ENCODE data around the gene PDE8A.

The PDE8A gene

DNA sequence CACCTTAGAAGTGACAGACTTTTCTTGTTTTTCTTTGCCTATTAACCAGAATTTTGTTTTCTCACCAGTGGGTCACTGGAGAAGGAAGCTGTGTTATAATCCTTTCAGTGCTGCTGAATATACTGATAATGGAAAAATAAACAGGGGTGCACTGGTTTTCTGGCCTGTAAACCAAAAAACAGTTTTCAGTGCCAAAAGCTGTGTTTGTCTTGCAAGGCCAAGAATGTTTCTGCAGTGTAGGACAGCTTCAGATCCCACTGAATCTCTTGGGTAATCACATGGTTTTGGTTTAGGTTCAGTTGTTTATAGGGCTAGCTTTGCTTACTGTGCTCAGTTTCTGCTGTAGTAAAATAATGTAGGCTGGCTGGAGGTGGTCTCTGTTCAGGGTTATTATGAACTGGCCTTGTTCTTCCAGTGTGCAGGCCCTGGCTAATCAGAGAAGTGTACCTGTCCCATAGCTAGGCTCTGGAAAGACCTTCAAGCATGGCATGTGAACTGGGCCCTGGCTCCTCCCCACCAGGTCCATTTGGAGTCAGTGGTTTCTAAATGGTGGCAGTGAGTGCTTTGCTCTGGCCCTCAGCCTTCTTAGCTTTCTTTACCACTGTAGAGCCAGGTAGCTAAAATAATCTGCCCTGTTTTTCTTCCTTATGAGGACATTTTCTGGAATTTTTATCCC is 18.7 kb downstream of the PDE8A start:
- no peaks in the 10 kb centered on the region for H3K36me3 ChIP-seq (ENCODE audit: low read length)
- no peaks in the 10 kb centered on the region for H3F3A ChIP-seq (ENCODE audit: insufficient read depth)
- no peaks in the 10 kb centered on the region for H3K79me2 ChIP-seq (ENCODE audit: insufficient read depth, low read length)
- H3K9me2 ChIP-seq (replicated peaks; ENCODE audit: insufficient read depth, low read length) = no peaks in the 10 kb centered on the region
- no peaks in the 10 kb centered on the region for H4K20me1 ChIP-seq (ENCODE audit: low read depth, low read length)
- TF ChIP-seq EZH2phosphoT487 (conservative IDR thresholded peaks at IDR 0.05; ENCODE audit: low read length) = no peak
- TF ChIP-seq, protein P1, sequence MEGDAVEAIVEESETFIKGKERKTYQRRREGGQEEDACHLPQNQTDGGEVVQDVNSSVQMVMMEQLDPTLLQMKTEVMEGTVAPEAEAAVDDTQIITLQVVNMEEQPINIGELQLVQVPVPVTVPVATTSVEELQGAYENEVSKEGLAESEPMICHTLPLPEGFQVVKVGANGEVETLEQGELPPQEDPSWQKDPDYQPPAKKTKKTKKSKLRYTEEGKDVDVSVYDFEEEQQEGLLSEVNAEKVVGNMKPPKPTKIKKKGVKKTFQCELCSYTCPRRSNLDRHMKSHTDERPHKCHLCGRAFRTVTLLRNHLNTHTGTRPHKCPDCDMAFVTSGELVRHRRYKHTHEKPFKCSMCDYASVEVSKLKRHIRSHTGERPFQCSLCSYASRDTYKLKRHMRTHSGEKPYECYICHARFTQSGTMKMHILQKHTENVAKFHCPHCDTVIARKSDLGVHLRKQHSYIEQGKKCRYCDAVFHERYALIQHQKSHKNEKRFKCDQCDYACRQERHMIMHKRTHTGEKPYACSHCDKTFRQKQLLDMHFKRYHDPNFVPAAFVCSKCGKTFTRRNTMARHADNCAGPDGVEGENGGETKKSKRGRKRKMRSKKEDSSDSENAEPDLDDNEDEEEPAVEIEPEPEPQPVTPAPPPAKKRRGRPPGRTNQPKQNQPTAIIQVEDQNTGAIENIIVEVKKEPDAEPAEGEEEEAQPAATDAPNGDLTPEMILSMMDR (IDR thresholded peaks at IDR 0.05; ENCODE audit: insufficient read depth, low read length, poor library complexity, severe bottlenecking) = no peak
- H3K27me3 ChIP-seq (ENCODE audit: low read length) = no peaks in the 10 kb centered on the region
- H3K27ac ChIP-seq (ENCODE audit: low read depth, low read length) = no peak overlapping the region
- H3K9ac ChIP-seq (ENCODE audit: low read length) = no peak overlapping the region
- no peak overlapping the region for H2AFZ ChIP-seq (ENCODE audit: low read depth, low read length, severe bottlenecking)
- no peaks in the 10 kb centered on the region for H3K9me3 ChIP-seq (ENCODE audit: insufficient read depth, low read length)
- H3K4me2 ChIP-seq (ENCODE audit: low read depth, low read length, poor library complexity, severe bottlenecking) = no peak overlapping the region
- H3K4me3 ChIP-seq (ENCODE audit: insufficient read depth, low read length, poor library complexity, severe bottlenecking) = no peak overlapping the region

DNA sequence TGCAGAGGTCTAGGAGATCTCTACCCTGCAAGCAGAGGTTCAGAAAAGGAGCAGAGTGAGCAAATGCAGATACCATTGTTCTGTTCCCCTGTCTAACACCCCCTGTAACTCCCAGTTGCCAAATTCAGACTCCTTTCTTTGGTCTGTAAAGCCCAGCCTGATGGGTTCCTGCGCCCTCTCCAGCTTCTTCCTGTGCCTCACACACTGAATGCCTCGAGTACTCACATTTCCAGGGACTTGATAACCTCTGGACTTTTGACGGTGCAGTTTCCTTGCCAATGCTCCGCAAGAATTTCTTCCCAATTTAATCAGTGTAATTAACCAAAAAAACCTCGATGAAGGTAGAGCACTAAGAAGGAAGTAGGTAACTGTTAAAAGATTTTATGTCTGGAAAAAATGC is 19.3 kb downstream of the PDE8A start:
- H3K27me3 ChIP-seq (ENCODE audit: low read length) = no peaks in the 10 kb centered on the region
- H3F3A ChIP-seq (ENCODE audit: insufficient read depth) = no peaks in the 10 kb centered on the region
- TF ChIP-seq, protein P1 (IDR thresholded peaks at IDR 0.05; ENCODE audit: insufficient read depth, low read length, poor library complexity, severe bottlenecking) = no peak
- TF ChIP-seq EZH2phosphoT487 (conservative IDR thresholded peaks at IDR 0.05; ENCODE audit: low read length) = no peak
- no peak overlapping the region for H3K9ac ChIP-seq (ENCODE audit: low read length)
- H3K79me2 ChIP-seq (ENCODE audit: insufficient read depth, low read length) = no peaks in the 10 kb centered on the region
- no peak overlapping the region for H3K4me3 ChIP-seq (ENCODE audit: insufficient read depth, low read length, poor library complexity, severe bottlenecking)
- H3K27ac ChIP-seq (ENCODE audit: low read depth, low read length) = no peak overlapping the region
- no peak overlapping the region for H3K4me2 ChIP-seq (ENCODE audit: low read depth, low read length, poor library complexity, severe bottlenecking)
- H4K20me1 ChIP-seq (ENCODE audit: low read depth, low read length) = no peaks in the 10 kb centered on the region
- no peaks in the 10 kb centered on the region for H3K9me3 ChIP-seq (ENCODE audit: insufficient read depth, low read length)
- H3K36me3 ChIP-seq (ENCODE audit: low read length) = no peaks in the 10 kb centered on the region
- H3K9me2 ChIP-seq (replicated peaks; ENCODE audit: insufficient read depth, low read length) = no peaks in the 10 kb centered on the region
- H2AFZ ChIP-seq (ENCODE audit: low read depth, low read length, severe bottlenecking) = no peak overlapping the region

DNA sequence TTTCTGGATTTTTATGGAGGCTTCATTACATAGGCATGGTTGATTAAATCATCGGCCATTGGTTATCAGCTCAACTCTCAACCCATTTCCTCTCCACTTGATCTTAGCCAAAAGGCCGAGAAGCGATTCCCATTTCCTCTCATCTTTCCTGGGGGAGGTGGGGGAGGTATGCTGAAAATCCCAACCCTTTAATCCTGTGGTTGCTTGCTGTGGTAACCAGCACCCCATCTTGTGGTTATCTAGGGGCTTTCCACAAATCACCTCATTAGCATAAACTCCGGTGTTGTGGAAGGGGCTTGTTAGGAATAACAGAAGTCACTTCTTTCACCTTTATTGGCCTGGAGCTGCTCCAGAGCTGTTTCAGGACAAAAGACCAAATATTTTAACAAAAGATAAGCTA is 20.9 kb downstream of the PDE8A start:
- Histone ChIP-seq H3K9ac (ENCODE audit: low read length) (no peak overlapping the region), H3K27ac (ENCODE audit: low read depth, low read length) (no peak overlapping the region), H4K20me1 (ENCODE audit: low read depth, low read length) (no peaks in the 10 kb centered on the region), H3K4me3 (ENCODE audit: insufficient read depth, low read length, poor library complexity, severe bottlenecking) (no peak overlapping the region), H3K9me3 (ENCODE audit: insufficient read depth, low read length) (no peaks in the 10 kb centered on the region), H3K27me3 (ENCODE audit: low read length) (no peaks in the 10 kb centered on the region), H3K36me3 (ENCODE audit: low read length) (no peaks in the 10 kb centered on the region), H3K9me2 (replicated peaks; ENCODE audit: insufficient read depth, low read length) (no peaks in the 10 kb centered on the region), H3F3A (ENCODE audit: insufficient read depth) (no peaks in the 10 kb centered on the region), H3K79me2 (ENCODE audit: insufficient read depth, low read length) (no peaks in the 10 kb centered on the region), H3K4me2 (ENCODE audit: low read depth, low read length, poor library complexity, severe bottlenecking) (no peak overlapping the region), H2AFZ (ENCODE audit: low read depth, low read length, severe bottlenecking) (no peak overlapping the region)
- TF ChIP-seq, protein P1 (IDR thresholded peaks at IDR 0.05; ENCODE audit: insufficient read depth, low read length, poor library complexity, severe bottlenecking) = no peak
- TF ChIP-seq EZH2phosphoT487 (conservative IDR thresholded peaks at IDR 0.05; ENCODE audit: low read length) = no peak
